IMR-90 (cell line): ENCODE measurements around the gene ELP2. TPM values are rescaled to one million over a fixed set of nuclear protein-coding genes. Genes with fewer than 3 reads are reported as not detected.
"Not testable (repeated sequence)": the region's sequence is repeated elsewhere in the genome, so short reads cannot be mapped to it uniquely, and the experiment has no call there.

Experiments used
- ATAC-seq: fragments of 200-7000 bp; cut with Tn5 transposase; 2 replicates; pipeline ENCODE4 v1.9.1; 2020; ENCODE audit warnings: low read depth, mild to moderate bottlenecking, moderate library complexity
- BruUV-seq: library from RNA; stranded (reverse); fragments of 400-500 nt; replicated peaks from 2 replicates; lab custom pipeline; 2021; lab: Mats Ljungman, UMichigan
- CTCF ChIA-PET: fragments of 300-600 bp; formaldehyde crosslinking; extraction: SDS; loops from one replicate; lab custom pipeline; 2021; ENCODE audit warnings: antibody characterized with exemption; lab: Yijun Ruan, JAX
- POLR2A ChIA-PET: fragments of 300-600 bp; sonication (Branson Sonifier 250); formaldehyde crosslinking; loops from one replicate; lab custom pipeline; 2022; ENCODE audit warnings: antibody characterized with exemption; ENCODE audit not compliant: unreplicated experiment; lab: Charles Lee
- DNase-seq: peaks from one replicate; pipeline ENCODE4 v3.0.0; 2013
- H2AFZ ChIP-seq: replicated peaks from 2 replicates; pipeline ENCODE3; 2013; ENCODE audit warnings: low read length, mild to moderate bottlenecking; ENCODE audit not compliant: poor library complexity
- H2AK5ac ChIP-seq: 2 replicates; pipeline ENCODE4 v1.6.1; 2013; ENCODE audit warnings: low read depth, low read length, inconsistent platforms
- H2AK9ac ChIP-seq: replicated peaks from 2 replicates; pipeline ENCODE3; 2013; ENCODE audit warnings: mild to moderate bottlenecking, low read depth, low read length, moderate library complexity; ENCODE audit not compliant: poor library complexity
- H2BK120ac ChIP-seq: 2 replicates; pipeline ENCODE4 v1.6.1; 2013; ENCODE audit warnings: low read depth, low read length, inconsistent platforms
- H2BK15ac ChIP-seq: 3 replicates; pipeline ENCODE4 v1.6.1; 2013; ENCODE audit warnings: low read depth, low read length, inconsistent platforms
- H2BK20ac ChIP-seq: 2 replicates; pipeline ENCODE4 v1.6.1; 2013; ENCODE audit warnings: low read depth, mild to moderate bottlenecking, inconsistent platforms, low read length, moderate library complexity
- H2BK5ac ChIP-seq: 2 replicates; pipeline ENCODE4 v1.6.1; 2013; ENCODE audit warnings: mild to moderate bottlenecking, low read depth, low read length, inconsistent platforms; ENCODE audit not compliant: poor library complexity, severe bottlenecking
- H3K14ac ChIP-seq: replicated peaks from 2 replicates; pipeline ENCODE4 v1.6.1; 2013; ENCODE audit warnings: low read depth, low read length, inconsistent platforms
- H3K18ac ChIP-seq: 2 replicates; pipeline ENCODE4 v1.6.1; 2013; ENCODE audit warnings: low read depth, low read length, control low read depth
- H3K23ac ChIP-seq: 2 replicates; pipeline ENCODE4 v1.6.1; 2013; ENCODE audit warnings: low read depth, low read length, inconsistent platforms
- H3K27ac ChIP-seq: 2 replicates; pipeline ENCODE4 v1.5.1; 2013; ENCODE audit warnings: mild to moderate bottlenecking, control low read depth, low read length; ENCODE audit not compliant: insufficient read depth
- H3K27me3 ChIP-seq: 2 replicates; pipeline ENCODE4 v1.6.1; 2013; ENCODE audit warnings: low read length; ENCODE audit not compliant: control insufficient read depth, insufficient read depth
- H3K36me3 ChIP-seq: 2 replicates; pipeline ENCODE4 v1.6.1; 2013; ENCODE audit warnings: low read length, mixed read lengths; ENCODE audit not compliant: control insufficient read depth, insufficient read depth
- H3K4ac ChIP-seq: 2 replicates; pipeline ENCODE4 v1.6.1; 2013; ENCODE audit warnings: low read depth, low read length, inconsistent platforms
- H3K4me1 ChIP-seq: 2 replicates; pipeline ENCODE4 v1.6.1; 2013; ENCODE audit warnings: low read length, mixed read lengths; ENCODE audit not compliant: control insufficient read depth, insufficient read depth
- H3K4me2 ChIP-seq: 2 replicates; pipeline ENCODE4 v1.6.1; 2013; ENCODE audit warnings: low read depth, mild to moderate bottlenecking, control low read depth, low read length, moderate library complexity
- H3K4me3 ChIP-seq: 2 replicates; pipeline ENCODE4 v1.5.1; 2013; ENCODE audit warnings: low read depth, mild to moderate bottlenecking, control low read depth, low read length, moderate library complexity; ENCODE audit not compliant: insufficient read depth
- H3K56ac ChIP-seq: 2 replicates; pipeline ENCODE4 v1.6.1; 2013; ENCODE audit warnings: low read length, inconsistent platforms; ENCODE audit not compliant: insufficient read depth; ENCODE audit errors: extremely low read depth
- H3K79me1 ChIP-seq, 2 experiments: 2 replicates each; pipeline ENCODE4 v1.6.1; 2013; ENCODE audit warnings: low read length in 2 of 2, inconsistent platforms in 1 of 2, low read depth in 1 of 2
- H3K9ac ChIP-seq: 2 replicates; pipeline ENCODE4 v1.6.1; 2013; ENCODE audit warnings: low read depth, low read length, control low read depth
- H3K9me1 ChIP-seq: 2 replicates; pipeline ENCODE4 v1.6.1; 2013; ENCODE audit warnings: low read length, inconsistent platforms; ENCODE audit not compliant: insufficient read depth
- H3K9me3 ChIP-seq: 2 replicates; pipeline ENCODE4 v1.6.1; 2013; ENCODE audit warnings: low read length; ENCODE audit not compliant: control insufficient read depth, insufficient read depth
- H4K20me1 ChIP-seq: 2 replicates; pipeline ENCODE4 v1.6.1; 2013; ENCODE audit warnings: low read length, inconsistent platforms; ENCODE audit not compliant: insufficient read depth
- H4K5ac ChIP-seq: 2 replicates; pipeline ENCODE4 v1.6.1; 2013; ENCODE audit warnings: mild to moderate bottlenecking, low read depth, low read length, control low read depth
- H4K8ac ChIP-seq, 2 experiments: 2 replicates each; pipeline ENCODE4 v1.6.1; 2013; ENCODE audit warnings: low read depth in 2 of 2, low read length in 2 of 2, control low read depth in 1 of 2, inconsistent platforms in 1 of 2
- H4K91ac ChIP-seq: 2 replicates; pipeline ENCODE4 v1.6.1; 2013; ENCODE audit warnings: low read depth, low read length, inconsistent platforms; ENCODE audit not compliant: insufficient read depth
- CEBPB ChIP-seq: IDR thresholded peaks from 2 replicates; pipeline ENCODE4 v1.6.1; 2012; ENCODE audit warnings: low read depth, low read length, improper control_type of control experiment
- CHD1 ChIP-seq: IDR thresholded peaks from 2 replicates; pipeline ENCODE4 v1.6.1; 2012; ENCODE audit warnings: low read depth, low read length, improper control_type of control experiment
- WGBS, 2 experiments: methylation state at CpG; one replicate each; pipeline versions ENCODE4 v1.1.5 to v1.1.7; 2013; ENCODE audit warnings: missing lambda C conversion rate in 2 of 2; ENCODE audit not compliant: insufficient read length in 1 of 2; ENCODE audit errors: extremely low coverage in 2 of 2; 5-methylcytosine and 5-hydroxymethylcytosine counted together
- dilution Hi-C: fragments of 300-500 bp; cut with HindIII; formaldehyde crosslinking; loops from one replicate; pipeline ENCODE4 v1.14.3; 2018; ENCODE audit warnings: low sequenced_read_pairs; ENCODE audit not compliant: unreplicated experiment
- in situ Hi-C: fragments of 300-500 bp; cut with MboI; formaldehyde crosslinking; loops from 3 replicates; pipeline ENCODE4 v1.14.3; 2019; ENCODE audit warnings: low sequenced_read_pairs, inconsistent platforms, mixed read lengths
- intact Hi-C: fragments of 100-400 bp; cut with micrococcal nuclease; formaldehyde crosslinking; loops from 2 replicates; pipeline ENCODE4 v1.10.0; 2022
- polyA plus RNA-seq, 3 experiments: library from polyadenylated mRNA; depleted of rRNA; stranded (reverse); fragments of >200 nt; gene quantifications; 2 replicates each; pipeline ENCODE4 v1.2.3, GENCODE V29; 2012; ENCODE audit warnings: low replicate concordance in 1 of 3
- total RNA-seq: library from RNA; depleted of rRNA; stranded (reverse); fragments of >200 nt; gene quantifications from 2 replicates; pipeline ENCODE4 v1.2.3, GENCODE V29; 2012

The ELP2 gene
- total and polyA plus RNA-seq, 2 of the 4 experiments (the other 2 are of a cell fraction): 48.1 to 161 TPM

DNA sequence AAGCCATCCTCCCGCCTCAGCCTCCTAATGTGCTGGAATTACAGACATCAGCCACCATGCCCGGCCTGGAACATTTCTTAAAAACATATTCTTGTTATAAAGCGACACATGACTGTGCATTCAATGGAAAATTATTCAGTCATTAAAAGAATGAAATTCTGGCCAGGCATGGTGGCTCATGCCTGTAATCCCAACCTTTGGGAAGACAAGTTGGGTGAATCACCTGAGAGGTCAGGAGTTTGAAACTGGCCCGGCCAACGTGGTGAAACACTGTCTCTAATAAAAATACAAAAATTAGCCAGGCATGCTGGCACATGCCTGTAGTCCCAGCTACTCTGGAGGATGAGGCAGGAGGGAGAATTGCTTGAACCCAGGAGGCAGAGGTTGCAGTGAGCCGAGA, 40.7 kb upstream of the ELP2 start:
- dilution Hi-C loops: no loop called here
- Histone ChIP-seq H3K23ac (no peak overlapping the region), H2AFZ (no peak overlapping the region), H3K9me1 (no peaks in the 10 kb centered on the region), H3K36me3 (no peaks in the 10 kb centered on the region), H3K4ac (no peak overlapping the region), H2BK5ac (no peak overlapping the region), H2BK20ac (no peak overlapping the region), H3K4me2 (no peak overlapping the region), H3K56ac (no peak overlapping the region), H3K14ac (no peak overlapping the region), H3K27ac (no peak overlapping the region), H4K91ac (no peak overlapping the region), H3K79me1 (no peaks in the 10 kb centered on the region), H2AK5ac (no peak overlapping the region), H2AK9ac (no peak overlapping the region), H3K9me3 (no peaks in the 10 kb centered on the region; the same call in 1 of the 2 replicates), H4K8ac (no peak overlapping the region), H2BK120ac (no peak overlapping the region), H3K4me3 (no peak overlapping the region), H3K4me1 (no peaks in the 10 kb centered on the region), H3K27me3 (no peaks in the 10 kb centered on the region), H3K9ac (no peak overlapping the region), H4K20me1 (no peaks in the 10 kb centered on the region), H2BK15ac (no peak overlapping the region), H3K18ac (no peak overlapping the region), H4K5ac (no peak overlapping the region)
- ATAC-seq (no peak), DNase-seq (no peak)
- WGBS, 2 experiments: 100% methylated on average over 1 of the region's 6 CpGs; no CpG with 5 or more reads in 1 of the 2 experiments
- CTCF ChIA-PET: no interaction called here
- TF ChIP-seq CHD1 (no peak), CEBPB (no peak)
- in situ Hi-C loops: no loop called here
- no TSS peak for BruUV-seq
- intact Hi-C loops: no loop called here
- POLR2A ChIA-PET: no interaction called here

DNA sequence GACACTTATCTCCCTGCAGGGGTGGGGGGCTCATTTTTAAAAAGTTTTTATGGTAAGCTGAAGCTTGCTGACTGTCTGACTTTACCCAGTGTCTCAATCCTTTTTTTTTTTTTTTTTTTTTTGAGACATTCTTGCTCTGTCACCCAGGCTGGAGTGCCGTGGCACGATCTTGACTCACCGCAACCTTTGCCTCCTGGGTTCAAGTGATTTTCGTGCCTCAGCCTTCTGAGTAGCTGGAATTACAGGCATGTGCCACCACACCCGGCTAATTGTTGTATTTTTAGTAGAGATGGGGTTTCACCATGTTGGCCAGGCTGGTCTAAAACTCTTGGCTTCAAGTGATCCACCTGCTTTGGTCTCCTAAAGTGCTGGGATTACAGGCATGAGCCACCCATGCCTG, 37.6 kb upstream of the ELP2 start:
- H2BK120ac ChIP-seq, H3K27me3 ChIP-seq, H3K56ac ChIP-seq, H4K8ac ChIP-seq, POLR2A ChIA-PET, H2AFZ ChIP-seq, H2BK5ac ChIP-seq, H3K4me2 ChIP-seq, H4K91ac ChIP-seq, H2BK15ac ChIP-seq, H3K27ac ChIP-seq, dilution Hi-C loops, DNase-seq, H3K18ac ChIP-seq, H2BK20ac ChIP-seq, H3K9me3 ChIP-seq, ATAC-seq, H3K23ac ChIP-seq, H3K79me1 ChIP-seq, BruUV-seq, H2AK5ac ChIP-seq, H3K36me3 ChIP-seq, H4K5ac ChIP-seq, H4K20me1 ChIP-seq, in situ Hi-C loops, H3K9me1 ChIP-seq, H3K4me1 ChIP-seq, H3K9ac ChIP-seq, H2AK9ac ChIP-seq, H3K4ac ChIP-seq, H3K4me3 ChIP-seq, H3K14ac ChIP-seq: not testable (repeated sequence)
- WGBS, 2 experiments: no CpG with 5 or more reads among the region's 5 CpGs
- CTCF ChIA-PET: interaction anchor here (0.6 kb wide), 1 partner anchor 27 kb away, joined by 3 read pairs; no protein-coding TSS in a partner anchor
- intact Hi-C loops: loop anchor here (10.0 kb wide), 2 partner anchors 483 to 573 kb away; no protein-coding TSS in a partner anchor
